Glutamatergic neuron (in vitro differentiated cells): Measurements from ENCODE around the gene LIMD2. TPM values are rescaled to one million over a fixed set of nuclear protein-coding genes. Genes with fewer than 3 reads are reported as not detected.
A peak's percentile ranks its signal among the peaks of the same experiment; 100 is the strongest.

ENCODE experiments used
- DNase-seq: peaks from one replicate; pipeline ENCODE4 v3.0.0; 2022
- H3K27ac Mint-ChIP-seq: one replicate; pipeline ENCODE4 v1.8.0; 2020; ENCODE audit warnings: mild to moderate bottlenecking, mixed read lengths, inconsistent platforms; ENCODE audit not compliant: unreplicated experiment
- H3K27me3 Mint-ChIP-seq: one replicate; pipeline ENCODE4 v1.8.0; 2020; ENCODE audit warnings: mild to moderate bottlenecking, moderate library complexity, mixed read lengths, inconsistent platforms; ENCODE audit not compliant: unreplicated experiment
- H3K36me3 Mint-ChIP-seq: one replicate; pipeline ENCODE4 v1.8.0; 2020; ENCODE audit warnings: mild to moderate bottlenecking, mixed read lengths, inconsistent platforms; ENCODE audit not compliant: unreplicated experiment
- H3K4me1 Mint-ChIP-seq: one replicate; pipeline ENCODE4 v1.8.0; 2020; ENCODE audit warnings: mild to moderate bottlenecking, low read depth, mixed read lengths, inconsistent platforms; ENCODE audit not compliant: unreplicated experiment
- H3K4me3 Mint-ChIP-seq: one replicate; pipeline ENCODE4 v1.8.0; 2020; ENCODE audit warnings: mild to moderate bottlenecking, mixed read lengths, inconsistent platforms; ENCODE audit not compliant: unreplicated experiment
- H3K9me3 Mint-ChIP-seq: one replicate; pipeline ENCODE4 v1.8.0; 2020; ENCODE audit warnings: mild to moderate bottlenecking, moderate library complexity, mixed read lengths, inconsistent platforms; ENCODE audit not compliant: unreplicated experiment
- total RNA-seq: library from RNA; stranded (reverse); fragmentation: NEBNext Ultra II Directional; extraction: Animal tissue kit (Norgen Biotek cat#: 25700); gene quantifications from one replicate; pipeline ENCODE4 v1.2.1, GENCODE V29; 2021; ENCODE audit not compliant: unreplicated experiment
- TF ChIP-seq, protein P1 (sequence below): fragments of 200-600 bp; sonication (generic); IDR thresholded peaks from one replicate; pipeline ENCODE4 v1.5.0; 2021; ENCODE audit not compliant: partially characterized antibody, unreplicated experiment

LIMD2 gene
- total RNA-seq, 1 donor from 2014 or later: 311 TPM

- Mint-ChIP-seq H3K27me3 (peaks cover 16% of the 10 kb centered on the region), H3K4me1 (peaks cover 27% of the 10 kb centered on the region)
- TF ChIP-seq, protein P1, sequence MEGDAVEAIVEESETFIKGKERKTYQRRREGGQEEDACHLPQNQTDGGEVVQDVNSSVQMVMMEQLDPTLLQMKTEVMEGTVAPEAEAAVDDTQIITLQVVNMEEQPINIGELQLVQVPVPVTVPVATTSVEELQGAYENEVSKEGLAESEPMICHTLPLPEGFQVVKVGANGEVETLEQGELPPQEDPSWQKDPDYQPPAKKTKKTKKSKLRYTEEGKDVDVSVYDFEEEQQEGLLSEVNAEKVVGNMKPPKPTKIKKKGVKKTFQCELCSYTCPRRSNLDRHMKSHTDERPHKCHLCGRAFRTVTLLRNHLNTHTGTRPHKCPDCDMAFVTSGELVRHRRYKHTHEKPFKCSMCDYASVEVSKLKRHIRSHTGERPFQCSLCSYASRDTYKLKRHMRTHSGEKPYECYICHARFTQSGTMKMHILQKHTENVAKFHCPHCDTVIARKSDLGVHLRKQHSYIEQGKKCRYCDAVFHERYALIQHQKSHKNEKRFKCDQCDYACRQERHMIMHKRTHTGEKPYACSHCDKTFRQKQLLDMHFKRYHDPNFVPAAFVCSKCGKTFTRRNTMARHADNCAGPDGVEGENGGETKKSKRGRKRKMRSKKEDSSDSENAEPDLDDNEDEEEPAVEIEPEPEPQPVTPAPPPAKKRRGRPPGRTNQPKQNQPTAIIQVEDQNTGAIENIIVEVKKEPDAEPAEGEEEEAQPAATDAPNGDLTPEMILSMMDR: no peak
Measured at GRCh38 chr17:63704836-63705235, 4.9 kb upstream of the LIMD2 start.

GRCh38 chr17:63704259-63704576 is 4.3 kb upstream of the LIMD2 start:
- no peak for DNase-seq
- Mint-ChIP-seq H3K36me3 (no peaks in the 10 kb centered on the region), H3K9me3 (peaks cover 18% of the 10 kb centered on the region), H3K4me3 (peak overlapping the region; percentile 95), H3K4me1 (peaks cover 27% of the 10 kb centered on the region), H3K27ac (no peak overlapping the region), H3K27me3 (peaks cover 16% of the 10 kb centered on the region)
- TF ChIP-seq, protein P1: no peak

More at GRCh38 chr17:63704836-63705235, 4.9 kb upstream of the LIMD2 start:
- DNase-seq: no peak
- Mint-ChIP-seq H3K36me3 (no peaks in the 10 kb centered on the region), H3K27ac (no peak overlapping the region), H3K4me3 (no peak overlapping the region), H3K9me3 (peaks cover 18% of the 10 kb centered on the region)

DNA sequence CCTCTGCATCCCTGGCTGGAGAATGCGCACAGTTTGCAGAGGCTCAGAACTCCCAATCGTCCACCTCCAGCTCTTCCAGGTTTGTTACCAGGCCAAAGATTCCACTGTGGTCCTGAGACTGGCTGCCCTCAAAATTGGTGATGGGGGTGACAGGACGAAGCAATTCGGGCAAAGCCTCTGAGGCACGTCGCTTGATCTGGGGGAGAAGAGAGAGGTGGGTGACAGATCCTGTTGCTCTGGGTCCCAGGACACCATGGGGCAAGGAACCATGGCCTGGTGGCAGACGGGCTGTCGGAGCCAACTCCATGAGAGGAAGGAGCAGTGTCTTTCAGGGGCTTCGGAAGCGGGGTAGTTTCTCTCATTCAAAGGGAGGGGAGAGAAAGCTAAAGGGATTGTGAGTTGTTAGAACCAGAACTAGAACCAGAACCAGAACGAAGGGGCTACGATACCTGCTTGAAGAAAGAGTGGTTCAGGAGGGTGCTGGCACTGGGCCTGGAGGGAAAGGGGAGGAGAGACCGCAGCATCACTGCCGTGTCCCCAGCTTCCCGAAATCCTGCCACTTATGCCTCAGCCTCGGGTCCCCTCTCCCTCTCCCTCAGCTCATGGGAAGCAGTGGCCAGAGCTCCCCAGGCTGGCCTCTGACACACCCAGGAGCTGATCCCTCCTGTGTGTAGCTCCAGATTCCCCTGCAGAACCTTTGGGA is 3.8 kb upstream of the LIMD2 start:
- H3K27ac Mint-ChIP-seq: no peak overlapping the region
- DNase-seq: no peak

DNA sequence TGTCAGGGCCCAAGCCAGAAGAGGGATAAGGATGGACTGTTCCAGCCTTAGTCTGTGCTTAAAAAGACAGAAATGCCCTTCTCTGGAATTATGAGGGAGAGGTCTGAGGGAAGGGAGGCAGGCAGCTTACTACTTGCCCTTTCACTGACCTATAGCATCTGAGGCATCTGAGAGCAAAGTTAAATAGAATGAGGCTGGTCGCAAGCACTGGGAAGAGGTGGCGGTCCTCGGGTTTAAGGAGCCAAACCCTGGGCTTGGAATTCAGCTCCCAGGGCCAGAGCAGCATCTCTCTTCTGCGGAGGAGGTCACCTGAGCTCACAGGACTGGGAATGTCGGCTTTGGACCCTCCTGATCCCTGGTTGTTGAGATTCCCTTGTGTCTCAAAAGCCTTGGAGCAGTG is 3.1 kb upstream of the LIMD2 start:
- TF ChIP-seq, protein P1: no peak
- Mint-ChIP-seq H3K36me3 (no peaks in the 10 kb centered on the region), H3K9me3 (peaks cover 18% of the 10 kb centered on the region), H3K4me1 (peaks cover 27% of the 10 kb centered on the region), H3K4me3 (peak overlapping the region; percentile 95), H3K27ac (peak overlapping the region; percentile 40), H3K27me3 (peaks cover 16% of the 10 kb centered on the region)
- DNase-seq: no peak

More for the DNA sequence above, 3.8 kb upstream of the LIMD2 start:
- Mint-ChIP-seq H3K9me3 (peaks cover 18% of the 10 kb centered on the region), H3K27me3 (peaks cover 16% of the 10 kb centered on the region), H3K4me3 (peak overlapping the region; percentile 95), H3K36me3 (no peaks in the 10 kb centered on the region), H3K4me1 (peaks cover 27% of the 10 kb centered on the region)
- TF ChIP-seq, protein P1: no peak

DNA sequence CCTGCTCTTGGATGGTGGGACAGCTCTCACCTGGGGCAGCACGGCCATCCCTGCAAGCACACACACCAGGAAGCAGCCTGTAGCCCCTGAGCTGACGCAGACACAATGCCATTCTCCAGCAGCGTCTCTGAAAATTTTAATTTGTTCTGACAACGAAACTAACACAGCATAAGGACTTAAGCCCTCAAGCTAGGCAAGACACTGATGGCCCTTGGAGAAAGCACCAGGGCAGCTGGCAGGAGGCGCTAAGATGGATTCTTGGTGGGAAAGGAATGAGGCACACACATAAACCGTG is 2.7 kb upstream of the LIMD2 start:
- H3K4me3 Mint-ChIP-seq: peak overlapping the region; percentile 95

More for the DNA sequence above, 2.7 kb upstream of the LIMD2 start:
- Mint-ChIP-seq H3K27ac (peak overlapping the region; percentile 40), H3K9me3 (peaks cover 18% of the 10 kb centered on the region), H3K27me3 (peaks cover 16% of the 10 kb centered on the region), H3K36me3 (no peaks in the 10 kb centered on the region), H3K4me1 (peaks cover 27% of the 10 kb centered on the region)
- TF ChIP-seq, protein P1: no peak
- no peak for DNase-seq
